Adrenal gland (tissue), 5 donors: ENCODE results near the gene ARID5A.

Experiments used
- CTCF ChIP-seq, 6 experiments: fragments of 450-650 bp in 4 of 6; fragments of 200-600 bp in 2 of 6; sonication (generic) in 1 of 6; IDR thresholded peaks; 1 replicate in 5 of 6; 2 replicates in 1 of 6; pipeline versions ENCODE4 v1.5.1 to v1.8.0; 2016 to 2021; ENCODE audit warnings: antibody characterized with exemption in 6 of 6, mild to moderate bottlenecking in 2 of 6, moderate library complexity in 1 of 6
- POLR2A ChIP-seq, 2 donors: fragments of 450-650 bp; IDR thresholded peaks; one replicate each; pipeline ENCODE4 v1.6.1; 2017; ENCODE audit warnings: antibody characterized with exemption in 2 of 2, mild to moderate bottlenecking in 2 of 2, moderate library complexity in 1 of 2
- donor health status: DM: no; HTN: no; CAD: no.

GRCh38 chr2:96505231-96505889 lies 31.2 kb upstream of the ARID5A start, which contains the start of gene NEURL3:
- TF ChIP-seq CTCF (IDR thresholded peaks at IDR 0.05) (no peak), POLR2A (IDR thresholded peaks at IDR 0.05) (no peak)
